Endodermal cell (in vitro differentiated cells): ENCODE results near the gene TLL2. TPM values are rescaled to one million over a fixed set of nuclear protein-coding genes. Genes with fewer than 3 reads are reported as not detected.

Source experiments
- DNase-seq: peaks from one replicate; pipeline ENCODE4 v3.0.0-alpha.2; 2017
- H3K27ac ChIP-seq: 2 replicates; pipeline ENCODE4 v1.5.1; 2013; ENCODE audit warnings: mild to moderate bottlenecking, low read depth, low read length, moderate library complexity
- H3K27me3 ChIP-seq: 2 replicates; pipeline ENCODE4 v1.6.1; 2013; ENCODE audit warnings: mild to moderate bottlenecking, low read length, moderate library complexity; ENCODE audit not compliant: insufficient read depth, control insufficient read depth, poor library complexity, severe bottlenecking
- H3K36me3 ChIP-seq: 2 replicates; pipeline ENCODE4 v1.7.0; 2013; ENCODE audit warnings: mild to moderate bottlenecking, low read length, moderate library complexity; ENCODE audit not compliant: control insufficient read depth, insufficient read depth
- H3K4me1 ChIP-seq: one replicate; pipeline ENCODE4 v1.7.0; 2013; ENCODE audit warnings: low read length; ENCODE audit not compliant: control insufficient read depth, insufficient read depth
- H3K4me3 ChIP-seq: 2 replicates; pipeline ENCODE4 v1.5.1; 2013; ENCODE audit warnings: mild to moderate bottlenecking, low read length, moderate library complexity
- H3K9ac ChIP-seq: 2 replicates; pipeline ENCODE4 v1.6.1; 2013; ENCODE audit warnings: mild to moderate bottlenecking, low read length, moderate library complexity; ENCODE audit not compliant: poor library complexity, severe bottlenecking; ENCODE audit errors: extremely low read depth
- H3K9me3 ChIP-seq: 2 replicates; pipeline ENCODE4 v1.6.1; 2013; ENCODE audit warnings: mild to moderate bottlenecking, low read length, moderate library complexity; ENCODE audit not compliant: control insufficient read depth
- H3K27ac Mint-ChIP-seq: 2 replicates; pipeline ENCODE4 v1.8.0; 2020; ENCODE audit warnings: mixed read lengths
- H3K27me3 Mint-ChIP-seq: 2 replicates; pipeline ENCODE4 v1.8.0; 2021; ENCODE audit warnings: mild to moderate bottlenecking, mixed read lengths; ENCODE audit not compliant: insufficient read depth
- H3K36me3 Mint-ChIP-seq: 2 replicates; pipeline ENCODE4 v1.8.0; 2020; ENCODE audit warnings: low read depth, mixed read lengths
- H3K4me1 Mint-ChIP-seq: 2 replicates; pipeline ENCODE4 v1.8.0; 2020; ENCODE audit warnings: mixed read lengths
- H3K4me3 Mint-ChIP-seq: 2 replicates; pipeline ENCODE4 v1.8.0; 2020; ENCODE audit warnings: mild to moderate bottlenecking, moderate library complexity, mixed read lengths
- H3K9me3 Mint-ChIP-seq: 2 replicates; pipeline ENCODE4 v1.8.0; 2020; ENCODE audit warnings: mild to moderate bottlenecking, mixed read lengths
- whole genome bisulfite sequencing, 2 experiments: methylation state at CpG; one replicate each; pipeline versions ENCODE4 v1.1.5 to v1.1.7; 2013; ENCODE audit warnings: missing lambda C conversion rate in 2 of 2, mixed read lengths in 1 of 2; ENCODE audit not compliant: insufficient coverage in 1 of 2, insufficient read length in 1 of 2; 5-methylcytosine and 5-hydroxymethylcytosine counted together
- total RNA-seq, 2 donors: library from RNA; stranded (reverse); fragmentation: NEBNext Ultra II Directional in 1 of 2; extraction: Animal tissue kit (Norgen Biotek cat#: 25700) in 1 of 2; gene quantifications; 2 replicates in 1 of 2; 3 replicates in 1 of 2; pipeline ENCODE4 v1.2.1, GENCODE V29; 2021
- TF ChIP-seq, protein P1 (sequence below): fragments of 200-600 bp; sonication (generic); conservative IDR thresholded peaks from 2 replicates; pipeline ENCODE4 v1.5.0; 2021; ENCODE audit warnings: antibody characterized with exemption, mild to moderate bottlenecking

Gene TLL2
- total RNA-seq, 2 donors from 2014 or later = 0.11 to 0.18 TPM

DNA sequence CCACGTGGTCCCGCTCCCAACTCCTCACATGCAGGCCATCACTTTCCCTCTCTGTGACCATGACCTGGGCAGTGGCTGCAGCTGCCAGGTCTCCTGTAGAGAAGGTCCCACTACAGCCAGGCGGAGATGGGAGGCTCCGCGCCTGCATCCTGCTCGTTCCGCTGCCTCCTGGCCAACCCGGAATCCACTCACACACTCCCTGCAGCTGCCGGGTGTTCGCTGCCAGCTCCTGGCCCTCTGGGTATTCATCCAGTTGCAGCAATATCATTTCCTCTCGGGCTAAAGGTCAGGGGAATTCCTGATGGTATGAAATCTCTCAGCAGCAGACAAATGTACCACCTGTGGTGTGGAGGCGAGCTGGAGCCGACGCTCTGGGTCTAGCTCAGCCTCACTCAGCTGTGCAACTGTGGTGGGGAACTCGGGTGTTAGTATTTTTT, 65.7 kb downstream of the TLL2 start:
- no peak overlapping the region for H3K27ac Mint-ChIP-seq
- Histone ChIP-seq H3K4me1 (peaks cover 7% of the 10 kb centered on the region), H3K27me3 (no peaks in the 10 kb centered on the region), H3K27ac (no peak overlapping the region), H3K9ac (no peak overlapping the region), H3K36me3 (no peaks in the 10 kb centered on the region), H3K4me3 (no peak overlapping the region), H3K9me3 (no peaks in the 10 kb centered on the region)
- DNase-seq = no peak
- H3K4me3 Mint-ChIP-seq = no peak overlapping the region
- TF ChIP-seq, protein P1, sequence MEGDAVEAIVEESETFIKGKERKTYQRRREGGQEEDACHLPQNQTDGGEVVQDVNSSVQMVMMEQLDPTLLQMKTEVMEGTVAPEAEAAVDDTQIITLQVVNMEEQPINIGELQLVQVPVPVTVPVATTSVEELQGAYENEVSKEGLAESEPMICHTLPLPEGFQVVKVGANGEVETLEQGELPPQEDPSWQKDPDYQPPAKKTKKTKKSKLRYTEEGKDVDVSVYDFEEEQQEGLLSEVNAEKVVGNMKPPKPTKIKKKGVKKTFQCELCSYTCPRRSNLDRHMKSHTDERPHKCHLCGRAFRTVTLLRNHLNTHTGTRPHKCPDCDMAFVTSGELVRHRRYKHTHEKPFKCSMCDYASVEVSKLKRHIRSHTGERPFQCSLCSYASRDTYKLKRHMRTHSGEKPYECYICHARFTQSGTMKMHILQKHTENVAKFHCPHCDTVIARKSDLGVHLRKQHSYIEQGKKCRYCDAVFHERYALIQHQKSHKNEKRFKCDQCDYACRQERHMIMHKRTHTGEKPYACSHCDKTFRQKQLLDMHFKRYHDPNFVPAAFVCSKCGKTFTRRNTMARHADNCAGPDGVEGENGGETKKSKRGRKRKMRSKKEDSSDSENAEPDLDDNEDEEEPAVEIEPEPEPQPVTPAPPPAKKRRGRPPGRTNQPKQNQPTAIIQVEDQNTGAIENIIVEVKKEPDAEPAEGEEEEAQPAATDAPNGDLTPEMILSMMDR = no peak
- H3K36me3 Mint-ChIP-seq = no peaks in the 10 kb centered on the region
- WGBS, 2 experiments = 86 to 89% methylated on average over 3 to 15 of the region's 15 CpGs
- no peaks in the 10 kb centered on the region for H3K27me3 Mint-ChIP-seq
- H3K4me1 Mint-ChIP-seq = peaks cover 24% of the 10 kb centered on the region
- no peaks in the 10 kb centered on the region for H3K9me3 Mint-ChIP-seq

DNA sequence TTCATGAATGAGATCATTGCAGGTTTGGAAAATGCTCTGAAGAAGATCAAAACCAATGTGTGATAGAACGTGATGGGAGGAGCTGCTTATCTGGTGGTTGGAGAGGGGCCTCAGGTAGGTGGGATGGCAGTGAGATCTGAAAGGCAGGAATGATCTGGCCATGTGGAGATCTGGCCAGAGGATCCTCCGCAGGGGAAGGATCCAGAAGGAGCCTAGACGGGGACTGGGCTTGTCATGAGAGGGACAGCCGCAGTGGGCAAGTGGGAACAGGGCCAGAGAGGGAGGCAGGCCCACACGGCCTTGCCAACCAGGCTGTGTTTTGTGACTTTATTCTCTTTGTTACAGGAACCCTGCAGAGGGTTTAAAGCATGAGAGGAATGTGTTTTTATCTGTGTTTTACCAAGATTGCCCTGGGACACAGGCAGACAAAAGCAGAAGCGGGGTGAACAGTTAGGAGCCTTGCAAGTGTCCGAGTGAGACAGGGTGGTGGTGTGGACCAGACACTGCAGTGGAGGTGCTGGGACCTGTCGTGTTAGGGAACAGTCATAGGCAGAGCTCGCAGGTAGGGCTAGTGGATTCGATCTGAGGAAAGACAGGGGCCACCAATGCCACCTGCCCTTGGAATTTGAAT, 66.6 kb downstream of the TLL2 start:
- H3K36me3 Mint-ChIP-seq = no peaks in the 10 kb centered on the region
- Histone ChIP-seq H3K27me3 (no peaks in the 10 kb centered on the region), H3K27ac (no peak overlapping the region), H3K4me3 (no peak overlapping the region), H3K9me3 (no peaks in the 10 kb centered on the region), H3K36me3 (no peaks in the 10 kb centered on the region), H3K4me1 (peaks cover 8% of the 10 kb centered on the region), H3K9ac (peak overlapping the region; percentile 28)
- no peak overlapping the region for H3K4me3 Mint-ChIP-seq
- H3K4me1 Mint-ChIP-seq = peaks cover 24% of the 10 kb centered on the region
- H3K27ac Mint-ChIP-seq = peak overlapping the region; percentile 65
- 82 to 84% methylated on average over 8 to 10 of the region's 10 CpGs for WGBS, 2 experiments
- TF ChIP-seq, protein P1 = no peak
- no peak for DNase-seq
- H3K27me3 Mint-ChIP-seq = no peaks in the 10 kb centered on the region
- H3K9me3 Mint-ChIP-seq = no peaks in the 10 kb centered on the region

DNA sequence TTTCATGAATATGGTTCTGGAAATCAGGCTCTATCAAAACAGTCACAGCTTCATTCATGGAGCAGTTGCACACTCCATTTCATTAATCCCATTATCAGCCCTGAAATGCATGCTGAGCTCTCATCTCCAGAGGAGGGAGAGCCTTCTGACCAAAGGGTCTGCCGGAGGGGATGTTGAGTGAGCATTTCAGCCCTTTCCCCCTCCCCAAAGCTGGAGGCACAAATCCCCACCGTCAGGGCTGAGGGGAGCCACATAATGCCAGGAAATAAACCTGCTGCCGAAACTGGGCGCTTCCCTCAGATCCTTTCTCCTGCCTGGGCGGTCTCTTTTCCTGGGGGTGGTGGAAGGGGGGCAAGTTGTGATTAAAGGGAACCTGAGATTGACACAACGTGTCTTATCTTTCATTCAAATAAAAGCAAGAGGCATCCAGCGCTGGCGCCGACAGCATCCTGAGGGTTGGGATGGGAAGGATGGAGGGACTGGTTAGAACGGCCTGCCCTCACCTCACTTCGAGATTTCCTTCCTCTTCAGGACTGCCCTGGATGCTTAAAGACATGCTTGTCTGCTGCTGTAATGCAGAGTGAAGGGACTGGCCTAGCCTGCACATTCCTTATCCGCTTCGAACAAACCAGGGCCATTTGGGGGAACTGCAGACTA, 71.6 kb downstream of the TLL2 start:
- Mint-ChIP-seq H3K27me3 (no peaks in the 10 kb centered on the region), H3K4me1 (peaks cover 14% of the 10 kb centered on the region), H3K36me3 (no peaks in the 10 kb centered on the region), H3K27ac (no peak overlapping the region), H3K4me3 (no peak overlapping the region), H3K9me3 (peaks cover 8% of the 10 kb centered on the region)
- H3K4me3 ChIP-seq = no peak overlapping the region
- WGBS, 2 experiments = 91 to 94% methylated on average over 7 to 12 of the region's 13 CpGs
- no peaks in the 10 kb centered on the region for H3K36me3 ChIP-seq
- no peak overlapping the region for H3K27ac ChIP-seq
- no peak overlapping the region for H3K9ac ChIP-seq
- peaks cover 6% of the 10 kb centered on the region for H3K9me3 ChIP-seq
- TF ChIP-seq, protein P1 = no peak
- DNase-seq = no peak
- peaks cover 13% of the 10 kb centered on the region for H3K4me1 ChIP-seq
- H3K27me3 ChIP-seq = no peaks in the 10 kb centered on the region
